Left colon (tissue), 2 donors: Measurements from ENCODE around the gene STRBP. TPM values are rescaled to one million over a fixed set of nuclear protein-coding genes. Genes with fewer than 3 reads are reported as not detected.
A peak's percentile ranks its signal among the peaks of the same experiment; 100 is the strongest.
"Not testable (repeated sequence)": the region's sequence is repeated elsewhere in the genome, so short reads cannot be mapped to it uniquely, and the experiment has no call there.

Experiments
- ATAC-seq: fragments of 200-7000 bp; cut with Tn5 transposase; one replicate; pipeline ENCODE4 v1.9.1; 2020; ENCODE audit warnings: mild to moderate bottlenecking, moderate library complexity
- DNase-seq, 2 donors: peaks; one replicate each; pipeline ENCODE4 v3.0.0-alpha.2; 2020
- intact Hi-C, 2 donors: fragments of 100-400 bp; cut with DNase I in 1 of 2; cut with micrococcal nuclease in 1 of 2; formaldehyde crosslinking; loops; one replicate each; pipeline versions ENCODE4 v1.11.2 to v1.14.0; 2022; cut with DNase I, micrococcal nuclease
- total RNA-seq, 2 donors: library from RNA; stranded (reverse); fragmentation: NEBNext Ultra II Directional; extraction: Animal tissue kit (Norgen Biotek cat#: 25700); gene quantifications; one replicate each; pipeline ENCODE4 v1.2.1, GENCODE V29; 2021
- donor health status: DM: no; HTN: no; CAD: no.
- donor health status: DM: yes; HTN: yes; CAD: no.

The STRBP gene
- total RNA-seq, 2 donors from 2014 or later: 46.5 to 47.2 TPM

- no peak for DNase-seq
- intact Hi-C loops: no loop called here
- no peak for ATAC-seq
Observed at GRCh38 chr9:123217128-123217654, 51.2 kb downstream of the STRBP start.

GRCh38 chr9:123216251-123216797 lies 52.1 kb downstream of the STRBP start:
- DNase-seq (no peak), ATAC-seq (no peak)
- intact Hi-C loops: no loop called here

GRCh38 chr9:123211081-123211480 lies 57.3 kb downstream of the STRBP start:
- no peak for DNase-seq
- no peak for ATAC-seq
- intact Hi-C loops: no loop called here

- DNase-seq (no peak), ATAC-seq (no peak)
- intact Hi-C loops: no loop called here
Observed at GRCh38 chr9:123208626-123209174, 59.7 kb downstream of the STRBP start.

GRCh38 chr9:123206065-123206464 lies 62.3 kb downstream of the STRBP start:
- DNase-seq (no peak), ATAC-seq (no peak)
- intact Hi-C loops: no loop called here

GRCh38 chr9:123201083-123201482 lies 67.3 kb downstream of the STRBP start:
- intact Hi-C loops: no loop called here
- DNase-seq: no peak

GRCh38 chr9:123200469-123200868 lies 67.9 kb downstream of the STRBP start:
- DNase-seq, intact Hi-C loops, ATAC-seq: not testable (repeated sequence)

More at GRCh38 chr9:123201083-123201482, 67.3 kb downstream of the STRBP start:
- no peak for ATAC-seq

- ATAC-seq: no peak
Observed at GRCh38 chr9:123196124-123196523, 72.3 kb downstream of the STRBP start.

GRCh38 chr9:123194023-123194422 lies 74.4 kb downstream of the STRBP start:
- intact Hi-C loops: no loop called here
- ATAC-seq (no peak), DNase-seq (no peak)

More at GRCh38 chr9:123196124-123196523, 72.3 kb downstream of the STRBP start:
- intact Hi-C loops: no loop called here
- DNase-seq: no peak

- no peak for ATAC-seq
- no peak for DNase-seq
- intact Hi-C loops: no loop called here
Observed at GRCh38 chr9:123191680-123192079, 76.7 kb downstream of the STRBP start.

- intact Hi-C loops: no loop called here
- no peak for DNase-seq
- peak; percentile 65 for ATAC-seq
Observed at GRCh38 chr9:123191260-123191659, 77.1 kb downstream of the STRBP start.

- intact Hi-C loops: no loop called here
- no peak for DNase-seq
Observed at GRCh38 chr9:123187131-123187530, 81.3 kb downstream of the STRBP start.

GRCh38 chr9:123186029-123186428 lies 82.4 kb downstream of the STRBP start:
- DNase-seq, intact Hi-C loops, ATAC-seq: not testable (repeated sequence)

More at GRCh38 chr9:123187131-123187530, 81.3 kb downstream of the STRBP start:
- ATAC-seq: peak; percentile 26

- ATAC-seq (no peak), DNase-seq (no peak)
- intact Hi-C loops: no loop called here
Observed at GRCh38 chr9:123176949-123177348, 91.4 kb downstream of the STRBP start.

- ATAC-seq (no peak), DNase-seq (no peak)
- intact Hi-C loops: no loop called here
Observed at GRCh38 chr9:123175854-123176629, 92.3 kb downstream of the STRBP start.

- DNase-seq (no peak), ATAC-seq (peak; percentile 28)
- intact Hi-C loops: no loop called here
Observed at GRCh38 chr9:123174887-123175518, 93.4 kb downstream of the STRBP start.

GRCh38 chr9:123174079-123174478 lies 94.3 kb downstream of the STRBP start:
- intact Hi-C loops: no loop called here
- no peak for DNase-seq
- ATAC-seq: no peak

GRCh38 chr9:123169926-123170325 lies 98.5 kb downstream of the STRBP start:
- DNase-seq: no peak
- intact Hi-C loops: no loop called here
- no peak for ATAC-seq

- intact Hi-C loops: no loop called here
- DNase-seq: no peak
- ATAC-seq: no peak
Observed at GRCh38 chr9:123168586-123168985, 99.8 kb downstream of the STRBP start.

- no peak for DNase-seq
- intact Hi-C loops: no loop called here
- ATAC-seq: no peak
Observed at GRCh38 chr9:123167474-123167873, 100.9 kb downstream of the STRBP start.
